ENCODE data around the gene FANCI.

Gene FANCI

GRCh38 chr15:89353991-89354390, 110.2 kb downstream of the FANCI start:
- Histone ChIP-seq H3K4ac (ENCODE audit: low read length) (no peak overlapping the region), H3K4me2 (ENCODE audit: insufficient read depth, low read length, poor library complexity, severe bottlenecking) (no peak overlapping the region), H3K4me3 (ENCODE audit: low read length in 2 of 2) (no peak overlapping the region), H3K27ac (replicated peaks; ENCODE audit: low read length) (no peak overlapping the region), H3K27me3 (ENCODE audit: control insufficient read depth in 3 of 3, insufficient read depth in 3 of 3, low read depth in 1 of 3, low read length in 3 of 3) (peaks cover 7 to 78% (median 27%) of the 10 kb centered on the region in 3 experiments), H4K91ac (ENCODE audit: low read depth, low read length, poor library complexity) (peak overlapping the region; percentile 60), H2AFZ (ENCODE audit: low read length) (no peak overlapping the region), H2AK5ac (ENCODE audit: low read depth, low read length) (no peak overlapping the region), H3K14ac (ENCODE audit: low read length) (no peak overlapping the region), H3K9ac (ENCODE audit: low read depth, low read length, poor library complexity) (no peak overlapping the region), H2BK12ac (ENCODE audit: low read length) (no peak overlapping the region), H2BK15ac (ENCODE audit: low read length) (no peak overlapping the region), H3K9me3 (replicated peaks in 1 of 2; ENCODE audit: control insufficient read depth in 2 of 2, insufficient read depth in 1 of 2, low read depth in 1 of 2, low read length in 2 of 2) (no peaks in the 10 kb centered on the region), H2BK5ac (ENCODE audit: low read length) (no peak overlapping the region), H3K4me1 (ENCODE audit: control insufficient read depth in 2 of 2, insufficient read depth in 1 of 2, low read depth in 1 of 2, low read length in 2 of 2) (no peaks in the 10 kb centered on the region), H3K36me3 (replicated peaks in 1 of 2; ENCODE audit: control insufficient read depth in 2 of 2, insufficient read depth in 2 of 2, low read length in 2 of 2) (no peaks in the 10 kb centered on the region), H3K18ac (ENCODE audit: low read length) (peak overlapping the region; percentile 70), H3K79me1 (ENCODE audit: low read depth, low read length) (no peaks in the 10 kb centered on the region), H3K23ac (ENCODE audit: low read depth, low read length, poor library complexity) (no peak overlapping the region), H4K8ac (ENCODE audit: low read depth, low read length) (peak overlapping the region; percentile 53), H2BK120ac (ENCODE audit: low read depth, low read length) (no peak overlapping the region)
- no CpG with 5 or more reads among the region's 2 CpGs for WGBS, 2 donors (ENCODE audit: extremely low coverage in 2 of 2, insufficient read length in 2 of 2, insufficient replicate concordance in 1 of 2)
- no peak for DNase-seq (ENCODE audit: low spot score)

- H3K27me3 ChIP-seq (ENCODE audit: control insufficient read depth in 3 of 3, insufficient read depth in 3 of 3, low read depth in 1 of 3, low read length in 3 of 3), result peaks cover 29 to 86% (median 54%) of the 10 kb centered on the region in 3 experiments
- no peak overlapping the region for H2BK12ac ChIP-seq (ENCODE audit: low read length)
- H4K91ac ChIP-seq (ENCODE audit: low read depth, low read length, poor library complexity), result no peak overlapping the region
- peaks cover 5 to 9% of the 10 kb centered on the region in 2 donors for H3K4me1 ChIP-seq (ENCODE audit: control insufficient read depth in 2 of 2, insufficient read depth in 1 of 2, low read depth in 1 of 2, low read length in 2 of 2)
- no peaks in the 10 kb centered on the region for H3K36me3 ChIP-seq (replicated peaks in 1 of 2; ENCODE audit: control insufficient read depth in 2 of 2, insufficient read depth in 2 of 2, low read length in 2 of 2)
- no peak overlapping the region for H2BK120ac ChIP-seq (ENCODE audit: low read depth, low read length)
- H3K27ac ChIP-seq (replicated peaks; ENCODE audit: low read length), result no peak overlapping the region
- H3K4me3 ChIP-seq (ENCODE audit: low read length in 2 of 2), result no peak overlapping the region
- H2AK5ac ChIP-seq (ENCODE audit: low read depth, low read length), result no peak overlapping the region
- H3K4ac ChIP-seq (ENCODE audit: low read length), result no peak overlapping the region
- H3K23ac ChIP-seq (ENCODE audit: low read depth, low read length, poor library complexity), result no peak overlapping the region
- peaks cover 0 to 2% of the 10 kb centered on the region in 2 donors for H3K9me3 ChIP-seq (replicated peaks in 1 of 2; ENCODE audit: control insufficient read depth in 2 of 2, insufficient read depth in 1 of 2, low read depth in 1 of 2, low read length in 2 of 2)
- no peak overlapping the region for H2AFZ ChIP-seq (ENCODE audit: low read length)
- no peak overlapping the region for H4K8ac ChIP-seq (ENCODE audit: low read depth, low read length)
- DNase-seq (ENCODE audit: low spot score), result no peak
- H3K4me2 ChIP-seq (ENCODE audit: insufficient read depth, low read length, poor library complexity, severe bottlenecking), result no peak overlapping the region
- no CpG with 5 or more reads among the region's 13 CpGs for WGBS, 2 donors (ENCODE audit: extremely low coverage in 2 of 2, insufficient read length in 2 of 2, insufficient replicate concordance in 1 of 2)
- no peaks in the 10 kb centered on the region for H3K79me1 ChIP-seq (ENCODE audit: low read depth, low read length)
- H3K18ac ChIP-seq (ENCODE audit: low read length), result no peak overlapping the region
- no peak overlapping the region for H2BK15ac ChIP-seq (ENCODE audit: low read length)
- no peak overlapping the region for H3K9ac ChIP-seq (ENCODE audit: low read depth, low read length, poor library complexity)
- H2BK5ac ChIP-seq (ENCODE audit: low read length), result no peak overlapping the region
- no peak overlapping the region for H3K14ac ChIP-seq (ENCODE audit: low read length)
These were observed 113.0 kb downstream of the FANCI start for GRCh38 chr15:89356634-89357298.

GRCh38 chr15:89358435-89358754, 114.6 kb downstream of the FANCI start:
- Histone ChIP-seq H3K79me1 (ENCODE audit: low read depth, low read length) (no peaks in the 10 kb centered on the region), H3K27me3 (ENCODE audit: control insufficient read depth in 3 of 3, insufficient read depth in 3 of 3, low read depth in 1 of 3, low read length in 3 of 3) (peaks cover 43 to 91% (median 68%) of the 10 kb centered on the region in 3 experiments), H2AFZ (ENCODE audit: low read length) (peak overlapping the region; percentile 99), H3K27ac (replicated peaks; ENCODE audit: low read length) (no peak overlapping the region), H4K8ac (ENCODE audit: low read depth, low read length) (no peak overlapping the region), H3K18ac (ENCODE audit: low read length) (no peak overlapping the region), H2BK5ac (ENCODE audit: low read length) (no peak overlapping the region), H3K4me1 (ENCODE audit: control insufficient read depth in 2 of 2, insufficient read depth in 1 of 2, low read depth in 1 of 2, low read length in 2 of 2) (peaks cover 5 to 12% of the 10 kb centered on the region in 2 donors), H3K9me3 (replicated peaks in 1 of 2; ENCODE audit: control insufficient read depth in 2 of 2, insufficient read depth in 1 of 2, low read depth in 1 of 2, low read length in 2 of 2) (peaks cover 0 to 2% of the 10 kb centered on the region in 2 donors), H3K4me2 (ENCODE audit: insufficient read depth, low read length, poor library complexity, severe bottlenecking) (no peak overlapping the region), H3K4me3 (ENCODE audit: low read length in 2 of 2) (peak overlapping the region in 1 of 2 donors; percentile 45), H3K4ac (ENCODE audit: low read length) (no peak overlapping the region), H2BK15ac (ENCODE audit: low read length) (no peak overlapping the region), H2BK120ac (ENCODE audit: low read depth, low read length) (no peak overlapping the region), H3K9ac (ENCODE audit: low read depth, low read length, poor library complexity) (no peak overlapping the region), H3K23ac (ENCODE audit: low read depth, low read length, poor library complexity) (peak overlapping the region; percentile 69), H4K91ac (ENCODE audit: low read depth, low read length, poor library complexity) (no peak overlapping the region), H3K36me3 (replicated peaks in 1 of 2; ENCODE audit: control insufficient read depth in 2 of 2, insufficient read depth in 2 of 2, low read length in 2 of 2) (no peaks in the 10 kb centered on the region), H2BK12ac (ENCODE audit: low read length) (no peak overlapping the region), H2AK5ac (ENCODE audit: low read depth, low read length) (no peak overlapping the region), H3K14ac (ENCODE audit: low read length) (no peak overlapping the region)
- WGBS, 2 donors (ENCODE audit: extremely low coverage in 2 of 2, insufficient read length in 2 of 2, insufficient replicate concordance in 1 of 2), result no CpG with 5 or more reads among the region's 16 CpGs
- no peak for DNase-seq (ENCODE audit: low spot score)

GRCh38 chr15:89358755-89359439, 115.1 kb downstream of the FANCI start:
- Histone ChIP-seq H3K23ac (ENCODE audit: low read depth, low read length, poor library complexity) (peak overlapping the region; percentile 69), H3K4ac (ENCODE audit: low read length) (no peak overlapping the region), H3K36me3 (replicated peaks in 1 of 2; ENCODE audit: control insufficient read depth in 2 of 2, insufficient read depth in 2 of 2, low read length in 2 of 2) (no peaks in the 10 kb centered on the region), H2BK12ac (ENCODE audit: low read length) (no peak overlapping the region), H3K79me1 (ENCODE audit: low read depth, low read length) (no peaks in the 10 kb centered on the region), H4K8ac (ENCODE audit: low read depth, low read length) (no peak overlapping the region), H3K14ac (ENCODE audit: low read length) (peak overlapping the region; percentile 31), H4K91ac (ENCODE audit: low read depth, low read length, poor library complexity) (no peak overlapping the region), H3K4me1 (ENCODE audit: control insufficient read depth in 2 of 2, insufficient read depth in 1 of 2, low read depth in 1 of 2, low read length in 2 of 2) (peaks cover 5 to 12% of the 10 kb centered on the region in 2 donors), H2BK120ac (ENCODE audit: low read depth, low read length) (no peak overlapping the region), H2AFZ (ENCODE audit: low read length) (peak overlapping the region; percentile 99), H2AK5ac (ENCODE audit: low read depth, low read length) (no peak overlapping the region), H3K27me3 (ENCODE audit: control insufficient read depth in 3 of 3, insufficient read depth in 3 of 3, low read depth in 1 of 3, low read length in 3 of 3) (peaks cover 48 to 91% (median 73%) of the 10 kb centered on the region in 3 experiments), H3K9ac (ENCODE audit: low read depth, low read length, poor library complexity) (peak overlapping the region; percentile 91), H2BK15ac (ENCODE audit: low read length) (peak overlapping the region; percentile 70), H3K9me3 (replicated peaks in 1 of 2; ENCODE audit: control insufficient read depth in 2 of 2, insufficient read depth in 1 of 2, low read depth in 1 of 2, low read length in 2 of 2) (peaks cover 0 to 2% of the 10 kb centered on the region in 2 donors), H3K27ac (replicated peaks; ENCODE audit: low read length) (no peak overlapping the region), H3K4me2 (ENCODE audit: insufficient read depth, low read length, poor library complexity, severe bottlenecking) (peak overlapping the region; percentile 98), H3K4me3 (ENCODE audit: low read length in 2 of 2) (peak overlapping the region; percentile 45 to 71), H3K18ac (ENCODE audit: low read length) (peak overlapping the region; percentile 85), H2BK5ac (ENCODE audit: low read length) (no peak overlapping the region)
- WGBS, 2 donors (ENCODE audit: extremely low coverage in 2 of 2, insufficient read length in 2 of 2, insufficient replicate concordance in 1 of 2), result no CpG with 5 or more reads among the region's 68 CpGs
- peak; percentile 78 for DNase-seq (ENCODE audit: low spot score)
